Measurements from ENCODE around the gene HOXD9.

Gene HOXD9

GRCh38 chr2:176137906-176138305, 15.4 kb downstream of the HOXD9 start:
- no peak for DNase-seq (ENCODE audit: low read depth in 2 of 2)

GRCh38 chr2:176138526-176138922, 16.0 kb downstream of the HOXD9 start:
- DNase-seq (ENCODE audit: low read depth in 2 of 2), result no peak

- DNase-seq (ENCODE audit: low read depth in 2 of 2), result no peak
Observed at GRCh38 chr2:176138923-176139660, 16.6 kb downstream of the HOXD9 start.

GRCh38 chr2:176139661-176140512, 17.4 kb downstream of the HOXD9 start:
- DNase-seq (ENCODE audit: low read depth in 2 of 2), result no peak

- peak; percentile 40 to 49 for DNase-seq (ENCODE audit: low read depth in 2 of 2)
Observed at GRCh38 chr2:176140513-176141317, 18.2 kb downstream of the HOXD9 start.

- no peak for DNase-seq (ENCODE audit: low read depth in 2 of 2)
Observed at GRCh38 chr2:176142281-176142680, 19.8 kb downstream of the HOXD9 start.

GRCh38 chr2:176145085-176145969, 22.8 kb downstream of the HOXD9 start:
- DNase-seq (ENCODE audit: low read depth in 2 of 2), result no peak

GRCh38 chr2:176146101-176146500, 23.6 kb downstream of the HOXD9 start:
- DNase-seq (ENCODE audit: low read depth in 2 of 2), result no peak

GRCh38 chr2:176146645-176147044, 24.1 kb downstream of the HOXD9 start:
- DNase-seq (ENCODE audit: low read depth in 2 of 2), result no peak

- DNase-seq (ENCODE audit: low read depth in 2 of 2), result no peak
Observed at GRCh38 chr2:176147210-176147799, 24.8 kb downstream of the HOXD9 start.

GRCh38 chr2:176147800-176148496, 25.4 kb downstream of the HOXD9 start:
- DNase-seq (ENCODE audit: low read depth in 2 of 2), result no peak

GRCh38 chr2:176148751-176149421, 26.4 kb downstream of the HOXD9 start:
- DNase-seq (ENCODE audit: low read depth in 2 of 2), result no peak

GRCh38 chr2:176149481-176149938, 27.0 kb downstream of the HOXD9 start:
- no peak for DNase-seq (ENCODE audit: low read depth in 2 of 2)

GRCh38 chr2:176149939-176150583, 27.5 kb downstream of the HOXD9 start:
- no peak for DNase-seq (ENCODE audit: low read depth in 2 of 2)

GRCh38 chr2:176150584-176151441, 28.3 kb downstream of the HOXD9 start:
- no peak for DNase-seq (ENCODE audit: low read depth in 2 of 2)

- no peak for DNase-seq (ENCODE audit: low read depth in 2 of 2)
Observed at GRCh38 chr2:176151442-176152287, 29.1 kb downstream of the HOXD9 start, which contains the start of gene HOXD4. Gene HOXD4, plus strand, starts transcription at chr2:176151550. Its CDS starts 84 bp downstream, at chr2:176151634.

All from activated CD4-positive, alpha-beta T cell treated with anti-CD3 and anti-CD28 coated beads for 24 hours (primary cell).